HCT116 (cell line): Measurements from ENCODE around the gene FAM135A. TPM values are rescaled to one million over a fixed set of nuclear protein-coding genes. Genes with fewer than 3 reads are reported as not detected.
"Not testable (repeated sequence)": the region's sequence is repeated elsewhere in the genome, so short reads cannot be mapped to it uniquely, and the experiment has no call there.

Experiments
- ATAC-seq: fragments of 200-7000 bp; cut with Tn5 transposase; 2 replicates; pipeline ENCODE4 v1.9.1; 2020; ENCODE audit warnings: mild to moderate bottlenecking, moderate library complexity
- BruUV-seq: library from RNA; stranded (reverse); fragments of 400-500 nt; replicated peaks from 2 replicates; lab custom pipeline; 2021; lab: Mats Ljungman, UMichigan
- CTCF ChIA-PET: fragments of 300-600 bp; sonication (Branson Sonifier 250); formaldehyde crosslinking; loops from one replicate; lab custom pipeline; 2021; ENCODE audit warnings: antibody characterized with exemption; lab: Charles Lee
- POLR2A ChIA-PET: fragments of 300-600, 350-600 bp; sonication (Branson Sonifier 250); formaldehyde crosslinking; loops from one replicate; lab custom pipeline; 2021; ENCODE audit warnings: antibody characterized with exemption; lab: Charles Lee
- RAD21 ChIA-PET, 2 experiments: fragments of 300-600 bp; sonication (Branson Sonifier 250); formaldehyde crosslinking; loops; one replicate each; lab custom pipeline; 2023; ENCODE audit warnings: low total read pairs in 2 of 2; ENCODE audit not compliant: uncharacterized antibody in 2 of 2, unreplicated experiment in 2 of 2, low non-redundant PET in 1 of 2; lab: Charles Lee
- DNase-seq: peaks from one replicate; pipeline ENCODE4 v3.0.0-alpha.2; 2010; ENCODE audit warnings: low read depth, low spot score
- H2AFZ ChIP-seq: fragments of 200-600 bp; shearing (Covaris generic), sonication (generic); 2 replicates; pipeline ENCODE4 v1.6.1; 2017; ENCODE audit warnings: low read depth, mixed run types, mixed read lengths, antibody characterized with exemption, low read length; ENCODE audit not compliant: poor library complexity, severe bottlenecking
- H3K27ac ChIP-seq: 2 replicates; pipeline ENCODE4 v1.5.1; 2012; ENCODE audit warnings: low read depth, low read length
- H3K27me3 ChIP-seq: fragments of 200-600 bp; sonication (generic); 2 replicates; pipeline ENCODE4 v1.6.1; 2016; ENCODE audit warnings: mixed run types, low read length, mixed read lengths; ENCODE audit not compliant: insufficient read depth
- H3K36me3 ChIP-seq, 2 experiments: fragments of 200-500 bp in 1 of 2; fragments of 200-600 bp in 1 of 2; sonication (Bioruptor generic) in 1 of 2; sonication (generic) in 1 of 2; 2 replicates each; pipeline versions ENCODE4 v1.5.1 to v1.6.1; 2014 to 2016; ENCODE audit warnings: low read length in 2 of 2, inconsistent platforms in 1 of 2, mixed read lengths in 1 of 2, mixed run types in 1 of 2; ENCODE audit not compliant: insufficient read depth in 2 of 2, control insufficient read depth in 1 of 2
- H3K4me1 ChIP-seq, 2 experiments: fragments of 200-600 bp in 1 of 2; sonication (generic) in 1 of 2; 2 replicates each; pipeline versions ENCODE4 v1.5.1 to v1.6.1; 2012 to 2017; ENCODE audit warnings: low read length in 2 of 2, inconsistent platforms in 1 of 2, mild to moderate bottlenecking in 1 of 2, mixed read lengths in 1 of 2, mixed run types in 1 of 2, moderate library complexity in 1 of 2; ENCODE audit not compliant: insufficient read depth in 2 of 2, control insufficient read depth in 1 of 2
- H3K4me2 ChIP-seq: fragments of 200-600 bp; sonication (generic); 2 replicates; pipeline ENCODE4 v1.6.1; 2017; ENCODE audit warnings: mixed run types, low read length, mixed read lengths
- H3K4me3 ChIP-seq, 2 experiments: fragments of 200-600 bp in 1 of 2; sonication (generic) in 1 of 2; replicated peaks in 1 of 2; 2 replicates each; pipeline ENCODE4 v1.5.1; 2011 to 2016; ENCODE audit warnings: low read length in 2 of 2, control low read depth in 1 of 2, low read depth in 1 of 2, mild to moderate bottlenecking in 1 of 2, mixed read lengths in 1 of 2, mixed run types in 1 of 2
- H3K79me2 ChIP-seq: fragments of 200-600 bp; sonication (generic); 2 replicates; pipeline ENCODE4 v1.6.1; 2017; ENCODE audit warnings: mild to moderate bottlenecking, mixed run types, low read length, moderate library complexity, mixed read lengths; ENCODE audit not compliant: insufficient read depth
- H3K9ac ChIP-seq: fragments of 200-600 bp; sonication (generic); 2 replicates; pipeline ENCODE4 v1.6.1; 2016; ENCODE audit warnings: low read length, mixed read lengths
- H3K9me2 ChIP-seq: fragments of 200-600 bp; sonication (generic), shearing (Covaris generic); 2 replicates; pipeline ENCODE4 v1.6.1; 2017; ENCODE audit warnings: mixed run types, mild to moderate bottlenecking, moderate library complexity; ENCODE audit not compliant: insufficient read depth
- H3K9me3 ChIP-seq, 2 experiments: fragments of 200-500 bp in 1 of 2; fragments of 200-600 bp in 1 of 2; sonication (Bioruptor generic) in 1 of 2; sonication (generic) in 1 of 2; 2 replicates each; pipeline ENCODE4 v1.6.1; 2014 to 2017; ENCODE audit warnings: low read length in 2 of 2, mixed read lengths in 2 of 2, inconsistent platforms in 1 of 2, low read depth in 1 of 2, mild to moderate bottlenecking in 1 of 2, mixed run types in 1 of 2, moderate library complexity in 1 of 2; ENCODE audit not compliant: control insufficient read depth in 1 of 2, insufficient read depth in 1 of 2
- H4K20me1 ChIP-seq: fragments of 200-600 bp; sonication (generic), shearing (Covaris generic); 2 replicates; pipeline ENCODE4 v1.6.1; 2017; ENCODE audit warnings: mixed run types, mild to moderate bottlenecking, moderate library complexity; ENCODE audit not compliant: insufficient read depth
- JUND ChIP-seq: IDR thresholded peaks from 2 replicates; pipeline ENCODE4 v1.6.1; 2012
- YY1 ChIP-seq: IDR thresholded peaks from 2 replicates; pipeline ENCODE4 v1.6.1; 2011; ENCODE audit warnings: low read length, low read depth, moderate library complexity, mild to moderate bottlenecking; ENCODE audit not compliant: insufficient replicate concordance; ENCODE audit errors: extremely low read depth
- intact Hi-C: fragments of 100-400 bp; cut with micrococcal nuclease; formaldehyde crosslinking; loops from 2 replicates; pipeline ENCODE4 v1.10.0; 2022
- total RNA-seq: library from RNA; stranded (reverse); gene quantifications from one replicate; pipeline ENCODE4 v1.2.1, GENCODE V29; 2021; ENCODE audit not compliant: unreplicated experiment
- TF ChIP-seq, protein P1 (sequence below): IDR thresholded peaks from 2 replicates; pipeline ENCODE4 v1.6.1; 2012
- TF ChIP-seq, protein P2 (sequence below): IDR thresholded peaks from 2 replicates; pipeline ENCODE4 v1.6.1; 2012

FAM135A gene
- total RNA-seq, 1 experiment from 2014 or later: 20.8 TPM

DNA sequence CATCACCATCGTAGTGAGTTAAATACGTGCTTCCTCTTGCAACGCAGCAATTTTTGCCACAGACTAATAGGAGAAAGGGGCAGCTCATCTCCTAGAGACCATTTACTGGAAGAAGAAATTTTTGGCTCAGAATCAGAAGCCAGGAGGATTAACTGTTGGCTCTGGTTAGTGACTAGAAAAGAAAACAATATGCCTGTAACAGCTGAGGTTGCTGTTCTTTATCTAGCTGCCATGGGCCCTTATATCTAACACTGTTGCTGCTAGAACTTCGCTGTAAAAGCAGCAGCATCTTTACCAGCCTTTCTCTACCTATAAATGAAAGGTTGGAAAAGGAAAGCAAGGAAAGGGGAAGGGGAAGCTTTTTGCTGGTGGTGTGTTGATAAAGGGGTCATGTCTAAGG lies 65.9 kb downstream of the FAM135A start:
- DNase-seq: no peak
- ChIA-PET POLR2A (no interaction called here), RAD21 (no interaction called here), CTCF (no interaction called here)
- H3K27ac ChIP-seq: no peak overlapping the region
- no peaks in the 10 kb centered on the region; a peak in 1 of 4 replicates for H3K9me3 ChIP-seq
- intact Hi-C loops: no loop called here
- H3K4me2 ChIP-seq: no peak overlapping the region
- no peak for ATAC-seq
- no peak overlapping the region for H3K4me3 ChIP-seq
- H3K27me3 ChIP-seq: no peaks in the 10 kb centered on the region
- H3K79me2 ChIP-seq: no peaks in the 10 kb centered on the region; the same call in 1 of the 2 replicates
- no peaks in the 10 kb centered on the region for H3K4me1 ChIP-seq
- H3K9ac ChIP-seq: no peak overlapping the region
- BruUV-seq: no TSS peak
- peaks cover 0 to 25% of the 10 kb centered on the region in 2 experiments; a peak in 3 of 4 replicates for H3K36me3 ChIP-seq
- H3K9me2 ChIP-seq: no peaks in the 10 kb centered on the region
- no peak overlapping the region for H2AFZ ChIP-seq
- TF ChIP-seq, protein P1, sequence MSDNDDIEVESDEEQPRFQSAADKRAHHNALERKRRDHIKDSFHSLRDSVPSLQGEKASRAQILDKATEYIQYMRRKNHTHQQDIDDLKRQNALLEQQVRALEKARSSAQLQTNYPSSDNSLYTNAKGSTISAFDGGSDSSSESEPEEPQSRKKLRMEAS: no peak
- TF ChIP-seq JUND: no peak
- TF ChIP-seq, protein P2, sequence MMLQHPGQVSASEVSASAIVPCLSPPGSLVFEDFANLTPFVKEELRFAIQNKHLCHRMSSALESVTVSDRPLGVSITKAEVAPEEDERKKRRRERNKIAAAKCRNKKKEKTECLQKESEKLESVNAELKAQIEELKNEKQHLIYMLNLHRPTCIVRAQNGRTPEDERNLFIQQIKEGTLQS: no peak
- TF ChIP-seq YY1: no peak
- no peaks in the 10 kb centered on the region for H4K20me1 ChIP-seq

DNA sequence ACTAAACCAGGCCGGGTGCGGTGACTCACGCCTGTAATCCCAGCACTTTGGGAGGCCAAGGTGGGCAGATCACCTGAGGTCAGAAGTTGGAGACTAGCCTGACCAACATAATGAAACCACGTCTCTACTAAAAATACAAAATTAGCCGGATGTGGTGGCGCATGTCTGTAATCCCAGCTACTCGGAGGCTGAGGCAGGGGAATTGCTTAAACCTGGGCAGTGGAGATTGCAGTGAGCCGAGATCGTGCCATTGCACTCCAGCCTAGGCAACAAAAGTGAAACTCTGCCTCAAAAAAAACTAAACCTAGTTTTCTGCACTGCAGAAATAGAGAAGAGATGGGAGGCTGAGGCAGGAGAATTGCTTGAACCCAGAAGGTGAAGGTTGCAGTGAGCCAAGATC lies 73.3 kb downstream of the FAM135A start:
- H3K27ac ChIP-seq, H3K9me3 ChIP-seq, H3K79me2 ChIP-seq, H2AFZ ChIP-seq, DNase-seq, ATAC-seq, H3K9ac ChIP-seq, CTCF ChIA-PET, H3K36me3 ChIP-seq, H3K4me1 ChIP-seq, RAD21 ChIA-PET, intact Hi-C loops, H3K4me3 ChIP-seq, H3K4me2 ChIP-seq, H3K27me3 ChIP-seq, BruUV-seq, H4K20me1 ChIP-seq, H3K9me2 ChIP-seq, POLR2A ChIA-PET: not testable (repeated sequence)
